NCI-H146 (cell line): ENCODE measurements around the gene DNAJC22.
A peak's percentile ranks its signal among the peaks of the same experiment; 100 is the strongest.
"Not testable (repeated sequence)": the region's sequence is repeated elsewhere in the genome, so short reads cannot be mapped to it uniquely, and the experiment has no call there.

ENCODE experiments used
- DNase-seq: peaks from one replicate; lab custom pipeline; 2025; lab: John Stamatoyannopoulos, UW

DNAJC22 gene

DNA sequence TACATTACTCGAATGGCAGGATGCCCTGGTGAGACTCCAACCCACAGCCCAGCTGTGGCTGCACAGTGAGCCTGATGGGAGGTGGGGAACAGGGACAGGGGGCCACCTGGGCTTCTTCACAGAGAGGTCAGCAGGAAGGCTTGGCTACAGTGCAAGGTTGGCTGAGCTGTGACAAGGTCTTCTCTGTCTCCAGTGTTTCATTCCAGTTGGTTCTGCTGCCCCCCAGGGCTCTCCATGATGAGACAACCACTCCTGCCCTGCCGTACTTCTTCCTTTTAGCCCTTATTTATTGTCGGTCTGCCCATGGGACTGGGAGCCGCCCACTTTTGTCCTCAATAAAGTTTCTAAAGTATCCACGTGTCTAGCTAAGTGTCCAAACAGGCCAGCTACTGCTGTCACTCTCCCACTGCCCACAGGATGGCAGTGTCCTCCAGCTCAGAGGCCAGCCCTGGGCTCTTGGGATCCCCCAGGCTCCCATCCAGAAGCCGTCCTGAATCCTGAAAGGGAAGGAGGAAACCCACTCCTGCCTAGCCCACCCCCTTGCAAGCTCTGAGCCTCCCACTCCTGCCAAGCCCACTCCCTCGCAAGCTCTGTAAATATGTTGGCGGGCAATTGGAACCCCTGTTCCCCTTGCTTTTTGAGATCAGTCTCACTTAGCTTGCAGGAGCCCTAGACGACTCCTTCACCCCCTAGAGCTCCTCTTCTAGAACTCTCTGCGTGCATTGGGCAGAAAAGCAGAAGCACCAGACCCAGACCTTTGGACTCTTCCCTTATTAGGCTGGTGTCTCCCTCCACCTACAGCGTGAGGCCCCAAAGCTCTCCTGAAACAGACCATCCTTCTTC is 15.1 kb upstream of the DNAJC22 start:
- DNase-seq, result peak; percentile 28

GRCh38 chr12:49332441-49332861 is 14.2 kb upstream of the DNAJC22 start:
- DNase-seq, result no peak

DNA sequence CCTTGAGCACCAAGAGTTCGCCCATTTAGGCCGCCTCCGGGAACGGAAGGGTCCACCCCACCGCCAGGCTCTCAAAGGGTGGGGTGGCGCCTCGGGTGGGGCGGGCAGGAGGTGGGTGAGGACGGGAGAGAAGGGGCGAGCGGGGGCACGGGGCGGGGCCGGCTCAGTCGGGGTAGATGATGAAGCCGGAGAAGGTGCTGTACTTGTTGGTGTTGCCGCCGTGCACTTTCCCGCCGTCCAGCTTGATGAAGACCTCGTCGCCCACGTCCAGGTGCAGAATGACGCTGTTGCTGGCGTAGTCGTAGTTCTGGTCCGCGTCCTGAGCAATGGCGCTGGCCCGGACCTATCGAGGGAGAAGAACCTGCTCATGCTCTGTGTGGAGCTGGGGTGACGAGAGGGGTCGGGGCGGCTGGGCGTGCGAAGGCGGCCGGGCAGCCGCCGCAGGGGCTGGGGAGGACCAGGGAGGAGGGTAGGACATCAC is 13.8 kb upstream of the DNAJC22 start:
- DNase-seq, result no peak

DNA sequence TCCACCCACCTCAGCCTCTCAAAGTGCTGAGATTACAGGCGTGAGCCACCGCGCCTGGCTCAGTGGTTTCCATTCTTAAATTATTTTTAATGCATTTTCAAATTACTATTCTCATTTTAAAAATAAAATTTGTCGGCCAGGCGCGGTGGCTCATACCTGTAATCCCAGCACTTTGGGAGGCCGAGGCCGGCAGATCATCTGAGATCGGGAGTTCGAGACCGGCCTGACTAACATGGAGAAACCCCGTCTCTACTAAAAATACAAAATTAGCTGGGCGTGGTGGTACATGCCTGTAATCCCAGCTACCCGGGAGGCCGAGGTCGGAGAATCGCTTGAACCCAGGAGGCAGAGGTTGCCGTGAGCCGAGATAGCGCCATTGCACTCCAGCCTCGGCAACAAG is 12.9 kb upstream of the DNAJC22 start:
- DNase-seq, result not testable (repeated sequence)

DNA sequence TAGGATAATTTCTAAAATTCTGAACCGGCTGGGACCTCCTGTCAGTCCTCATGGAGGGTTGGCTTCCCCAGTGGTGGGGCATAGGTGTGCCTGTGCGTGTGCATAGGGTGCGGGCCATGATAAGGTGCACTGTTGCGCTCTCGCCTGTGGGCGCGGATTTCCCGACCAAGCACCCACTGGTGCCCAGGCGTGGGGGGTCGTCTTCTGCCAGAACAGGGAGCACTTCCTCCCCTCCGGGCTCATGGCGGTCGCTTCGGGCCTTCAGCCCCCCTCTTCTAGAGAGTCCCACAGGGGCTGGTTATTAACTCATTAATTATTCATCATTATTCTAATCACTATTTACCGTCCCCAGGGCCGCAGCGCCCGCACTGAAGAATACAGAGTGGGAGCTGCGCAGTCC is 12.5 kb upstream of the DNAJC22 start:
- no peak for DNase-seq

DNA sequence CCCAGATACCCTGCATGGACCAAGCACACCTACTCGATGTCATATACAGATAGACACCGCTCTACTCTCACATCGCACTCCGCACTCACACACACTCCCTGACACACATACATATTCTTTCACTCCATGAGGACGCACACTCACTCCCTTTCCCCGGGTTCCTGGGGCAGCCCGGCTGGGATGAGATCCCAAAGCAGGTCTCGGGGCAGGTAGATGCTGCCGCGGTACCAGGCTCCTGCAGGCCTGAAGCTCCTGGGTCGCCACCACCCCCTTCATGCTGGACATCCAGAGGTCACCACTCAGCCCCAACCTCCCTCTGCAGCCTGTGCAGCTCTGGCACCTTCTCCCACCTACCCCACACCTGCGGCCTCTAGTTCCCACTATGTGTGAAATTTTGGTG is 12.0 kb upstream of the DNAJC22 start:
- no peak for DNase-seq

DNA sequence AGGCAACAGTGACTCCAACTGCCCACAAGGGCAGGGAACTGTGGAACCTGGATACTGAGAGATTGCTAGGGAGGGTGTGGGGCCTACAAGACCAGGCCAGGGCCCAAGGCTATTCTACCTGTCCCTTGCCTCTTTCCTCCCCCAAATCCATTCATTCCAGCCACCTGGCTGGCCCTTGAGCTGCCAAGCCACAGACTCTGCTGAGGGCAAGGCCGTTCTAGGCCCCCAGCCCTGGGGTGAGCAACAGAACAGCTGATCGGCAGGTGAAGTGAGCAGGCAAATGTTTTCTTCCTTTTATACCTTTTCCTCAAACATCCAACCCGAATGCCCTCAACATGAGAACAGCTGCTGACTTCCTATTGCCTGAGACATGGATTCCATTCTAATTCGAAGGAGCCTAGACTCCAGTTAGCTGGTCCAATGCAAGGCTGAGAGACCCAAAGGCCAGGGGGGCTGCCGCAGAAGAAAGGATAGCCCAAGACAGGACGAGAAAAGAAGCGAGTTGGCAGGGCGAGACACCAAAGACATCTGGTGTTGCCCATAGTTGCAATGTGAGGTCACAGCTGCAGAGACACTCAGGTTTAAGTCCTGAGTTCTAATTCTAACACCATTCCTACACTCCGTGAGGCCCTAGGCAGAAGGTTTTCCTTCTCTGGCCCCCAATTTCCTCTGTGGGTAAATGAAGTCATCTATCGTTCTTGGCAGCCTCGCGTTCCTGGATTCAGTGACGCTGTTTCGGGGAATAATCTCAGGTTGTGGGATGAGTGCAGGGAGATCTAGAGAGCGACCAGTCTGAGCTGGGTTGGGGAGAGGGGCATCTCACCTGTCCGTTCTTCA is 11.4 kb upstream of the DNAJC22 start:
- no peak for DNase-seq

DNA sequence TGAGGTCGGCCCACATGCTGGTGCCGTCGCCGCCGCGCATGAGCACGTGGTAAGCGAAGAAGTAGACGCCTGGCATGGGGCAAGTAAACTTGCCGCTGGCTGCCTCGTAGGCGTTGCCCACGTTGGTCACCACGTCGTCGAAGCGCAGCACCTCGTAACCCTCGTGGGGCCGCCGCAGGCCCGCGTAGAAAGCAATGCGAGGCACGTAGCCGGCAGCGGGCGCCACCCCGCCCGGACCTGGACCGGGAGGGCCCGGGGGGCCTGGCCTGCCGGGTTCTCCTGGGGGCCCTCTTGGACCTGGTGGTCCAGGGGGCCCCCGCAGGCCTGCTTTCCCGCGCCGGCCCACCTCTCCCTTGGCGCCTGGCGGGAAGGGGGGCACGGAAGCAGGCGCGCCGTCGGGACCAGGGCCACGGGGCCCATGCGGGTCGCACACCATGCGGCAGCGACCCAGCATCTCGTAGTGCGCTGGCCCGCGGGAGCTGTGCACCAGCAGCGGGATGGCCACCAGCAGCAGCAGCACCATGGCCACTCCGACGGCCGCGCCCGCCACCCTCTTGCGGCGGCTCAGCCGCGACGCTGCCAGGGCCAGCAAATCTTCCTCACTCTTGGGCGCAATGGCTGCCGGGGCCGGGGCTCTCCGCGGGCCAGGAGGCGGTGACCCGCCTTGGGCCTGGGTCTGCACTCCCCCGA is 10.6 kb upstream of the DNAJC22 start:
- no peak for DNase-seq

DNA sequence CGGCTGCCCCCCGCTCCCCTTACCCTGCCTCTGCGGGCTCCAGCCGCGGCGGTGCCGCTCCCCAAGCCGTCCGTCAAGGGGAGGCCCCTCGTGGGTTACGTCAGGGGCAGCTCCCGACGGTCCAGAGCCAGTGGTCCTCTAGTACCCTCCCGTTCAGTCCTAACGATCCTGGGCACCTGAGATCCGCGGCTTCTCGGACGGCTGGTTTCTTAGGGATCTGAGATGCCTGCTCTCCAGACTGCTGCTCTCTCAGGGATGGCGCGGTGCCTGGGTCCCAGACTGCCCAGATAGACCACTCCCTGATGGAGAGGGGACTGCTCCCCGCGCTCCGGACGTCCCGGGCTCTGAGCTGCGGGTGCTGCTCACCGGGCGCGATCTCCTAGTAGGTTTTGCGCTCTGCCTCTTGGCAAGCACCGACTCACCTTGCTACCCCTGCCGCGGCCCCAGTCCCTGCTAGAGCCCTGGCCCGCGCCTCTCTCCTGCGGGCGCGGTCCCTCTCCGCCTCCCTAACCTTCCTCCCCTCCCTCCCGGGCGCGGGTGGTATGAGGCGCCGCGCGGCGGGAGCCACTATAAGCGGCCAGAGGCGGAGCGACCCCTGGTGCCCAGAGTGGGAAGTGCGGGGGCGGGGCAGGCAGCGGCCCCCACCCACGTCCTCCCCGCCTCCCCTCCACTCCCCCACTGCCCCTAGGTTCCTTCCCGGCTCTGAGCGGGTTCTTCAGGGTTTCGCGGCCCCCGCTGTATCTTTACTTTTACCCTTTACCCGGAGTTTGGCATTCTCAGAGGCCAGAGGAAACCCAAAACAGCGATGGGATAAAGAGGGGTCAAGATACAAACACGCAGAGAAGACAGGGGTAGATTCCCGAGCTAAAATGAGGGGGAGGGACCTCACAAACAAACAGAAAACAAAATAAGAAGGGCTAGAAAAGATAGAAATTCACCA is 9.8 kb upstream of the DNAJC22 start, which contains the start of gene C1QL4:
Gene C1QL4 (minus strand): TSS at position 544 of the 940 bp plus-strand sequence. CDS start 711 bp downstream, outside the sequence.
- peak; percentile 86 for DNase-seq

DNA sequence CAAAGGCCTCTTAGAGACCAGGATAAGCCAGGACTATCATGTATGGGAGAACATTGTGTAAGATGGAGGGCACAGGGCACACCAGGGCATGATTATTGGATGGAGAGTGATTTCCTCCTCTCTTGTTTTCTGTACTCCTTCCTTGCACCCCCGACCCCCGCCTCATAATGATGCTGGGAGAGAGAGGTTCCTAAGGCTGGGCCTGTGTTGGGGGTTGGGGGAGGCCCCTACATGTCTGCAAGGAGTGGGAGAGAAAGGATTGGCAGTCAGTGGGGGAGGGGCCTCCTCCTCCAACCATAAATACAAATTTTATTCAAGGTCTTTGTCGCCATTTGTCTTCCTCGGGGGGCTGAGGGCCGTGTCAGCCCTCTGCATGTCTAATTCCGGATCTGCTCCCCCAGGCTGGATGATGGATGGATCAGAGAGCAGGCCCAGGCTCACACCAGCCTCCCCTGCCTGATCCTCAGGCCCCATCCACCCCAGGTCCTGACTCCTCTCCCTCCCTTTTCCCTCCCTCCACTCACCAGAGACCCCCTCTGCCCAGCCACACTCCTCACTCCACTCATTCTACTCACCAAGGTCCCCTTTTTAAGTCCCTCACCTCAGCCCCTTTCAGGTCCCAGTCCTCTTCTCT is 7.7 kb upstream of the DNAJC22 start:
- DNase-seq, result no peak

- DNase-seq, result no peak
These were observed 7.2 kb upstream of the DNAJC22 start for GRCh38 chr12:49339464-49339861.

GRCh38 chr12:49340095-49340870 is 6.4 kb upstream of the DNAJC22 start:
- no peak for DNase-seq

DNA sequence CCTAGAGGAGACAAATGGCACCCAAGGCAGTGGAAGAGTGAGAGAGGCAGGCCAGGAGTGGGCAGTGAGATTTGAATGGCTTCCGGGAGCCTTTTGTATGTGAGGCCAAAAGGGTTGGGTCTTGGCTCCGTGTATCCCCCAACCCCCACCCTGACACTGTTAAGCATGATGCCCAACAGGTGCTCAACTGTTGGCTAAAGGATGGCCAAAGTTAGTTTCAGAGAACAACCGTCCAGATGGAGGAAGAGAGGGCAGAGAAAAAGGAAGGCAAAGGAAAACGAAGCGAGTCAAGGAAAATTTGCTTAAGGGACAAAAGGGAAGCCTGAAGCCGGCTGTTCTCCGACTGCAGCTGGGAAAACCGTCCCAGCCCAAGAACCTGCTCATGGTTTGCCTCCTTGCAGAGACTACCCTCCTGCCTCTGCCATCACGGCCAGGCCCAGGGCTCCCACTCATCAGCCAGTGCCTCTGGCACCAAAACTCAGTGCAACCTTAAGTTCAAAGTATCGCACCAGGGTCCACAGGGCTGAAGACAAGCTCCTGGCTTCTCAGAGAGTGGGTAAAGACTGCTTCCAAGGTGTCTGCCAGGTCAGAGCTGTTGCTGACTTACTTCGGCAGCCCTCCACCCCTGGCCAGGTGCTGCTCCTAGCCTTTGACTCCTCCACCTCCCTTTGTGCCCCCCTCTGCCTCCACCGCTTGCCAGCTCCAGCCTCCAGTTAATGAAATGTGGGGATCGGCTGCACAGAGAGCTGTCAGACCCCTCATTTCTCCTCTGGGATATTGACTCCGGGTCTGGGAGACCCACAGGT is 5.5 kb upstream of the DNAJC22 start:
- no peak for DNase-seq

- DNase-seq, result no peak
These were observed 5.0 kb upstream of the DNAJC22 start for GRCh38 chr12:49341777-49342065.

GRCh38 chr12:49342066-49342913 is 4.4 kb upstream of the DNAJC22 start:
- DNase-seq, result peak; percentile 92

- DNase-seq, result peak; percentile 62
These were observed 3.6 kb upstream of the DNAJC22 start for GRCh38 chr12:49342914-49343731.

- no peak for DNase-seq
These were observed 2.1 kb upstream of the DNAJC22 start for GRCh38 chr12:49344486-49345050.
